CD14-positive monocyte (primary cell): ENCODE data around the gene TTLL8. TPM values are rescaled to one million over a fixed set of nuclear protein-coding genes. Genes with fewer than 3 reads are reported as not detected.

Experiments used
- DNase-seq, 3 donors: peaks; one replicate each; pipeline ENCODE4 v3.0.0-alpha.2; 2011 to 2022
- H2AFZ ChIP-seq: 2 replicates; pipeline ENCODE4 v1.6.0; 2012; ENCODE audit warnings: mild to moderate bottlenecking, low read depth, low read length, inconsistent platforms; ENCODE audit not compliant: insufficient read depth, poor library complexity, severe bottlenecking
- H3K27ac ChIP-seq, 2 donors: 1 replicate in 1 of 2; 2 replicates in 1 of 2; pipeline ENCODE4 v1.5.1; 2012 to 2013; ENCODE audit warnings: low read length in 2 of 2, control low read depth in 1 of 2, inconsistent platforms in 1 of 2, low read depth in 1 of 2, mild to moderate bottlenecking in 1 of 2
- H3K27me3 ChIP-seq, 2 donors: one replicate each; pipeline versions ENCODE4 v1.6.0 to v1.6.1; 2011 to 2013; ENCODE audit warnings: low read length in 2 of 2; ENCODE audit not compliant: control insufficient read depth in 2 of 2, insufficient read depth in 2 of 2
- H3K36me3 ChIP-seq, 2 donors: replicated peaks in 1 of 2; 1 replicate in 1 of 2; 2 replicates in 1 of 2; pipeline versions ENCODE4 v1.5.1 to v1.6.1; 2012 to 2013; ENCODE audit warnings: low read length in 2 of 2, control low read depth in 1 of 2, inconsistent platforms in 1 of 2, mild to moderate bottlenecking in 1 of 2; ENCODE audit not compliant: insufficient read depth in 2 of 2, control insufficient read depth in 1 of 2
- H3K4me1 ChIP-seq, 2 donors: 1 replicate in 1 of 2; 2 replicates in 1 of 2; pipeline versions ENCODE4 v1.5.1 to v1.6.1; 2012 to 2013; ENCODE audit warnings: low read length in 2 of 2, control low read depth in 1 of 2, inconsistent platforms in 1 of 2, mild to moderate bottlenecking in 1 of 2, moderate library complexity in 1 of 2; ENCODE audit not compliant: insufficient read depth in 2 of 2, control insufficient read depth in 1 of 2
- H3K4me2 ChIP-seq: replicated peaks from 2 replicates; pipeline ENCODE3; 2012; ENCODE audit warnings: low read length, moderate library complexity, mild to moderate bottlenecking; ENCODE audit not compliant: poor library complexity, severe bottlenecking; ENCODE audit errors: extremely low read depth
- H3K4me3 ChIP-seq, 3 experiments: fragments of 200-600 bp in 1 of 3; sonication (generic) in 1 of 3; replicated peaks in 1 of 3; 1 replicate in 2 of 3; 2 replicates in 1 of 3; pipeline ENCODE4 v1.5.1; 2011 to 2013; ENCODE audit warnings: low read length in 3 of 3, mild to moderate bottlenecking in 3 of 3, control low read depth in 2 of 3, low read depth in 2 of 3, inconsistent platforms in 1 of 3, moderate library complexity in 1 of 3
- H3K79me2 ChIP-seq: 2 replicates; pipeline ENCODE4 v1.6.0; 2012; ENCODE audit warnings: mild to moderate bottlenecking, control low read depth, inconsistent platforms, low read length, moderate library complexity; ENCODE audit not compliant: insufficient read depth
- H3K9ac ChIP-seq: 2 replicates; pipeline ENCODE4 v1.6.0; 2017; ENCODE audit warnings: low read length, mild to moderate bottlenecking; ENCODE audit not compliant: insufficient read depth, poor library complexity, severe bottlenecking
- H3K9me3 ChIP-seq, 2 donors: replicated peaks in 1 of 2; 1 replicate in 1 of 2; 2 replicates in 1 of 2; pipeline versions ENCODE4 v1.5.1 to v1.6.1; 2012 to 2013; ENCODE audit warnings: low read length in 2 of 2, control low read depth in 1 of 2; ENCODE audit not compliant: control insufficient read depth in 1 of 2, insufficient read depth in 1 of 2
- H4K20me1 ChIP-seq: 2 replicates; pipeline ENCODE4 v1.6.0; 2012; ENCODE audit warnings: mild to moderate bottlenecking, low read length, control low read depth, moderate library complexity; ENCODE audit not compliant: insufficient read depth
- H3K27ac Mint-ChIP-seq, 7 donors: one replicate each; pipeline ENCODE4 v1.8.0; 2020; ENCODE audit warnings: mild to moderate bottlenecking in 7 of 7, mixed read lengths in 7 of 7, moderate library complexity in 6 of 7, inconsistent platforms in 2 of 7
- H3K27me3 Mint-ChIP-seq, 3 donors: one replicate each; pipeline ENCODE4 v1.8.0; 2021 to 2022; ENCODE audit warnings: low read depth in 3 of 3, mild to moderate bottlenecking in 3 of 3, mixed read lengths in 3 of 3, moderate library complexity in 3 of 3, inconsistent platforms in 1 of 3
- H3K36me3 Mint-ChIP-seq, 2 donors: one replicate each; pipeline ENCODE4 v1.8.0; 2020; ENCODE audit warnings: mixed read lengths in 2 of 2, inconsistent platforms in 1 of 2, mild to moderate bottlenecking in 1 of 2
- H3K4me1 Mint-ChIP-seq: one replicate; pipeline ENCODE4 v1.8.0; 2020; ENCODE audit warnings: mild to moderate bottlenecking, mixed read lengths
- H3K4me3 Mint-ChIP-seq, 2 donors: one replicate each; pipeline ENCODE4 v1.8.0; 2020; ENCODE audit warnings: mild to moderate bottlenecking in 2 of 2, mixed read lengths in 2 of 2, moderate library complexity in 1 of 2
- H3K9me3 Mint-ChIP-seq, 7 donors: one replicate each; pipeline ENCODE4 v1.8.0; 2020 to 2022; ENCODE audit warnings: mixed read lengths in 7 of 7, mild to moderate bottlenecking in 6 of 7, moderate library complexity in 6 of 7, inconsistent platforms in 2 of 7
- WGBS: methylation state at CpG from one replicate; pipeline ENCODE4 v1.1.5; 2013; ENCODE audit warnings: missing lambda C conversion rate; ENCODE audit not compliant: insufficient coverage; 5-methylcytosine and 5-hydroxymethylcytosine counted together
- intact Hi-C, 2 donors: fragments of 100-400 bp; cut with micrococcal nuclease; formaldehyde crosslinking; loops; one replicate each; pipeline versions ENCODE4 v1.15.0 to v1.15.1; 2023
- polyA plus RNA-seq, 3 donors: library from polyadenylated mRNA; depleted of rRNA in 1 of 3; unstranded in 2 of 3; stranded (reverse) in 1 of 3; fragments of 300-500 nt in 2 of 3; fragments of >200 nt in 1 of 3; fragmentation: Illumina TruSeq in 2 of 3; gene quantifications; 1 replicate in 2 of 3; 2 replicates in 1 of 3; pipeline ENCODE4 v1.2.3, GENCODE V29; 2012 to 2021
- TF ChIP-seq, protein P1 (sequence below): fragments of 200-600 bp; IDR thresholded peaks from one replicate; pipeline ENCODE4 v1.8.0; 2022; ENCODE audit warnings: antibody characterized with exemption, mild to moderate bottlenecking

Gene TTLL8
- polyA plus RNA-seq, 3 donors: not detected

DNA sequence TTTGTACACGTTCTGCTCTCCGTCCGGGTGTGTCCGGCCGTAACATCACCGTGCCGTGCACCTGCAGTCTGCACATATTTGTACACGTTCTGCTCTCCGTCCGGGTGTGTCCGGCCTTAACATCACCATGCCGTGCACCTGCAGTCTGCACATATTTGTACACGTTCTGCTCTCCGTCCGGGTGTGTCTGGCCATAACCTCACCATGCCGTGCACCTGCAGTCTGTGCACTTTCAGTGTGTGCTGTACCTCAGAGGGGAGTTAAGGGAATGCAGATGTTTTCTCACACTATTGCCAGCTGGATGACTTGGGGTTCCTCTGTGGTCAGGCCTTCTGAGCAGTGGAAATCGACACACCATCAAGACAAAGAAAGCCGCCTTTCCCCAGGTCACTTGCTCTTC, 4.2 kb downstream of the TTLL8 start:
- no peak overlapping the region for H3K27ac Mint-ChIP-seq
- Histone ChIP-seq H3K36me3 (no peaks in the 10 kb centered on the region), H4K20me1 (no peaks in the 10 kb centered on the region), H3K79me2 (no peaks in the 10 kb centered on the region), H3K4me3 (no peak overlapping the region), H2AFZ (no peak overlapping the region), H3K9me3 (peaks cover 7 to 11% of the 10 kb centered on the region in 2 donors), H3K9ac (no peak overlapping the region), H3K27me3 (peaks cover 5 to 22% of the 10 kb centered on the region in 2 donors), H3K27ac (no peak overlapping the region), H3K4me2 (no peak overlapping the region), H3K4me1 (peaks cover 2 to 6% of the 10 kb centered on the region in 2 donors)
- TF ChIP-seq, protein P1, sequence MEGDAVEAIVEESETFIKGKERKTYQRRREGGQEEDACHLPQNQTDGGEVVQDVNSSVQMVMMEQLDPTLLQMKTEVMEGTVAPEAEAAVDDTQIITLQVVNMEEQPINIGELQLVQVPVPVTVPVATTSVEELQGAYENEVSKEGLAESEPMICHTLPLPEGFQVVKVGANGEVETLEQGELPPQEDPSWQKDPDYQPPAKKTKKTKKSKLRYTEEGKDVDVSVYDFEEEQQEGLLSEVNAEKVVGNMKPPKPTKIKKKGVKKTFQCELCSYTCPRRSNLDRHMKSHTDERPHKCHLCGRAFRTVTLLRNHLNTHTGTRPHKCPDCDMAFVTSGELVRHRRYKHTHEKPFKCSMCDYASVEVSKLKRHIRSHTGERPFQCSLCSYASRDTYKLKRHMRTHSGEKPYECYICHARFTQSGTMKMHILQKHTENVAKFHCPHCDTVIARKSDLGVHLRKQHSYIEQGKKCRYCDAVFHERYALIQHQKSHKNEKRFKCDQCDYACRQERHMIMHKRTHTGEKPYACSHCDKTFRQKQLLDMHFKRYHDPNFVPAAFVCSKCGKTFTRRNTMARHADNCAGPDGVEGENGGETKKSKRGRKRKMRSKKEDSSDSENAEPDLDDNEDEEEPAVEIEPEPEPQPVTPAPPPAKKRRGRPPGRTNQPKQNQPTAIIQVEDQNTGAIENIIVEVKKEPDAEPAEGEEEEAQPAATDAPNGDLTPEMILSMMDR: no peak
- H3K9me3 Mint-ChIP-seq: peaks cover 0 to 19% (median 12%) of the 10 kb centered on the region in 7 donors
- WGBS: 99% methylated on average over 14 of the region's 18 CpGs
- H3K36me3 Mint-ChIP-seq: no peaks in the 10 kb centered on the region
- intact Hi-C loops: no loop called here
- DNase-seq: no peak
- H3K4me3 Mint-ChIP-seq: peak overlapping the region in 1 of 2 donors; percentile 17
- H3K4me1 Mint-ChIP-seq: peaks cover 1% of the 10 kb centered on the region
- peaks cover 14 to 25% (median 22%) of the 10 kb centered on the region in 3 donors for H3K27me3 Mint-ChIP-seq

DNA sequence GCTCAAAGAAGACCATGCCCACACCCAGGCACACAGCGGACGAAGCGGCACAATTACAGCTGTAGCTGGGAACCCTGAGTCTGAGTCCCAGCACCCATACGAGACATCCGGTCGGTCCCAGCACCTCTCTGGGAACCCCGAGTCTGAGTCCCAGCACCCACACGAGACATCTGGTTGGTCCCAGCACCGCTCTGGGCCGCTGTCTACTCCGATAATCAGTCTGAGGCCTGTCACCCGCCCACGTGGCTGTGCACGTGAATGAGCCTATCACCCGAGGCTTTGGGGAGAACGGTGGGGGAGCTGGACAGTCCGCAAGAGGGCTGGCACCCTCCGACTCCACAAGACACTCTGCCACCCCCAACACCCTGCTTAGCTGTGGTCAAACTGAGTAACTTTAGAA, 6.2 kb downstream of the TTLL8 start:
- TF ChIP-seq, protein P1: no peak
- no peak overlapping the region for H3K27ac Mint-ChIP-seq
- H3K27me3 Mint-ChIP-seq: peaks cover 5 to 10% (median 8%) of the 10 kb centered on the region in 3 donors
- Histone ChIP-seq H3K9me3 (peaks cover 7 to 11% of the 10 kb centered on the region in 2 donors), H3K9ac (no peak overlapping the region), H3K4me1 (no peaks in the 10 kb centered on the region), H3K4me3 (no peak overlapping the region), H2AFZ (no peak overlapping the region), H4K20me1 (no peaks in the 10 kb centered on the region), H3K4me2 (no peak overlapping the region), H3K27ac (no peak overlapping the region), H3K79me2 (no peaks in the 10 kb centered on the region), H3K27me3 (peaks cover 0 to 7% of the 10 kb centered on the region in 2 donors), H3K36me3 (no peaks in the 10 kb centered on the region)
- intact Hi-C loops: no loop called here
- no peaks in the 10 kb centered on the region for H3K36me3 Mint-ChIP-seq
- no peaks in the 10 kb centered on the region for H3K4me1 Mint-ChIP-seq
- H3K4me3 Mint-ChIP-seq: no peak overlapping the region
- DNase-seq: no peak
- WGBS: 96% methylated on average over 16 of the region's 18 CpGs
- H3K9me3 Mint-ChIP-seq: peaks cover 0 to 19% (median 12%) of the 10 kb centered on the region in 7 donors
